Neural crest cell (in vitro differentiated cells): ENCODE results near the gene NATD1. TPM values are rescaled to one million over a fixed set of nuclear protein-coding genes. Genes with fewer than 3 reads are reported as not detected.
A peak's percentile ranks its signal among the peaks of the same experiment; 100 is the strongest.

Experiments
- DNase-seq: peaks from one replicate; pipeline ENCODE4 v3.0.0; 2021; ENCODE audit warnings: low read depth, mixed read lengths, low spot score
- H3K27ac Mint-ChIP-seq: one replicate; pipeline ENCODE4 v1.8.0; 2021; ENCODE audit warnings: mild to moderate bottlenecking, mixed read lengths; ENCODE audit not compliant: unreplicated experiment
- H3K27me3 Mint-ChIP-seq: 2 replicates; pipeline ENCODE4 v1.8.0; 2021; ENCODE audit warnings: low read depth, mild to moderate bottlenecking, mixed read lengths
- H3K36me3 Mint-ChIP-seq: 2 replicates; pipeline ENCODE4 v1.8.0; 2021; ENCODE audit warnings: low read depth, mild to moderate bottlenecking, mixed read lengths
- H3K4me1 Mint-ChIP-seq: 2 replicates; pipeline ENCODE4 v1.8.0; 2021; ENCODE audit warnings: mixed read lengths
- H3K4me3 Mint-ChIP-seq: one replicate; pipeline ENCODE4 v1.8.0; 2021; ENCODE audit warnings: mild to moderate bottlenecking, mixed read lengths
- H3K9me3 Mint-ChIP-seq: 2 replicates; pipeline ENCODE4 v1.8.0; 2021; ENCODE audit warnings: mixed read lengths
- total RNA-seq: library from RNA; stranded (reverse); gene quantifications from 2 replicates; pipeline ENCODE4 v1.2.1, GENCODE V29; 2021
- TF ChIP-seq, protein P1 (sequence below): fragments of 200-600 bp; sonication (generic); conservative IDR thresholded peaks from 2 replicates; pipeline ENCODE4 v1.5.0; 2021; ENCODE audit warnings: antibody characterized with exemption, mild to moderate bottlenecking

Gene NATD1
- total RNA-seq, 1 donor from 2014 or later = 6.7 TPM

DNA sequence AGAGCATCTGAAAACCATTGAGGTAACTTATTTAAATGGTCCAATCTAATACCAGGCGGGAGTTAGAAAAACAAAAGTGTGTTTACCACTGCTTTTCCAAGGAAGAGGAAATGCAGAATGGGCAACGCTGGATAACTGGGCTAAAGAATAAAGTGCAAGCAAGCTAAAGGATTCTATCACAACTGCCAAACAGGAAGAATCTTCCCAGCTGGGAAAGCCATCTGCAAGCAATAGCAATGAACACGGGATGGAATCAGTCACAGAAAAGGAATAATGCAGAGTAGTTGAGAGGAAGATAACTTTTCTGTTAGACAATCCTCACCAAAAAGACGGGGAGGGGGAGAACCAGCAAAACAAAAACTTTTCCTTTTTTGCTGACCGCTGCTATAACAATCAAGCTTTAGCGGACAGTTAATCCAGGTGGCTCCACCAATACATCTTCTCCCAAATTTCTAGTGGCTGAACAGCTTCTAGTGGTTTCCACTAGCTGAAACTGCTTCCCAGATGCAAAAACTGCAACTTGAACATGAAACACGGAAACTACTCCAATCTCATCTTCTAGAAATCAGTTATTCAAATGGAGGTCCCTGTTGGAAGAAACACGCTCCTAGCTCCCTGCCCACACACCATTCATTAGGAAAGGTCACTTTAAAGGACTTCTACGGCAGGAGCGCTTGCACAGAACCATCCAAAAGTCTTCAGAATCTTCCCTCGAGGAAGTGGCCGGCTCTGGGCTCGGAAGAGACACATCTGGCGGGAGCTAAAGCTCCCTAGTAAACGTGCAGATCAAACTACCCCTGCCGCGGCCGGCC, 40.2 kb downstream of the NATD1 start:
- Mint-ChIP-seq H3K36me3 (no peaks in the 10 kb centered on the region), H3K27ac (peak overlapping the region; percentile 81), H3K9me3 (no peaks in the 10 kb centered on the region), H3K4me1 (peaks cover 48% of the 10 kb centered on the region), H3K27me3 (no peaks in the 10 kb centered on the region), H3K4me3 (peak overlapping the region; percentile 91)
- DNase-seq = no peak
- TF ChIP-seq, protein P1, sequence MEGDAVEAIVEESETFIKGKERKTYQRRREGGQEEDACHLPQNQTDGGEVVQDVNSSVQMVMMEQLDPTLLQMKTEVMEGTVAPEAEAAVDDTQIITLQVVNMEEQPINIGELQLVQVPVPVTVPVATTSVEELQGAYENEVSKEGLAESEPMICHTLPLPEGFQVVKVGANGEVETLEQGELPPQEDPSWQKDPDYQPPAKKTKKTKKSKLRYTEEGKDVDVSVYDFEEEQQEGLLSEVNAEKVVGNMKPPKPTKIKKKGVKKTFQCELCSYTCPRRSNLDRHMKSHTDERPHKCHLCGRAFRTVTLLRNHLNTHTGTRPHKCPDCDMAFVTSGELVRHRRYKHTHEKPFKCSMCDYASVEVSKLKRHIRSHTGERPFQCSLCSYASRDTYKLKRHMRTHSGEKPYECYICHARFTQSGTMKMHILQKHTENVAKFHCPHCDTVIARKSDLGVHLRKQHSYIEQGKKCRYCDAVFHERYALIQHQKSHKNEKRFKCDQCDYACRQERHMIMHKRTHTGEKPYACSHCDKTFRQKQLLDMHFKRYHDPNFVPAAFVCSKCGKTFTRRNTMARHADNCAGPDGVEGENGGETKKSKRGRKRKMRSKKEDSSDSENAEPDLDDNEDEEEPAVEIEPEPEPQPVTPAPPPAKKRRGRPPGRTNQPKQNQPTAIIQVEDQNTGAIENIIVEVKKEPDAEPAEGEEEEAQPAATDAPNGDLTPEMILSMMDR = no peak

DNA sequence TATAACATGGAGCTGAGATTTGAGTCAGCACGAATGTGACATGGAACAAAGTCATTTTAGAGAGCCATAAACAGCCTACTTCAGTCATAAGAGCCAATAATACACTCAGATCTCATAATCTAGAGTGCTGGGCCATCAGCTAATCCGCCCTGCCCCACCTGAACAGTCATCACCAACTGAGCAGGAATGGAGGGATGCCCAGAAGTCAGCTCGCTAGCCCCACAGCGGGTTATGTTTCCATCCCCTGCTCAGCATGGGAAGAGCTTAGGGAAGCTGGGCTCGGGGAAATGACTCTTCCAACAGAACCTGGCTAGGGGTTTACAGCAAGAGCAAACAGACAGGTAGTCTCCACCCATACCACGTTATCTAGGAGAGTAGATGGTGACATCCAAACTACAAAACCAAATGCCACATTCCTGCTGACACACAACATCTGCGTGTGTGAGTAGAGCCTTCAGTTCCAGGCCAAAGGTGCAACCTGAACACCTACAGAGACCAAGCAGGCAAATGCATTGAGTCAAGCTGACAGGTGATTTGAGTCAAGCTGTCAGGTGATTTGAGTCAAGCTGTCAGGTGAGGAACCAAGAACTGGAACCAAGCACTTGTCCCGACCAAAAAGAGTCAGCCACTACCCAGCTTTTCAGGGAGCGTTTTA, 41.3 kb downstream of the NATD1 start:
- H3K9me3 Mint-ChIP-seq = no peaks in the 10 kb centered on the region
- peak overlapping the region; percentile 91 for H3K4me3 Mint-ChIP-seq
- H3K27me3 Mint-ChIP-seq = no peaks in the 10 kb centered on the region
- H3K4me1 Mint-ChIP-seq = peaks cover 48% of the 10 kb centered on the region
- no peak overlapping the region for H3K27ac Mint-ChIP-seq
- DNase-seq = no peak
- TF ChIP-seq, protein P1 = no peak
- no peaks in the 10 kb centered on the region for H3K36me3 Mint-ChIP-seq

DNA sequence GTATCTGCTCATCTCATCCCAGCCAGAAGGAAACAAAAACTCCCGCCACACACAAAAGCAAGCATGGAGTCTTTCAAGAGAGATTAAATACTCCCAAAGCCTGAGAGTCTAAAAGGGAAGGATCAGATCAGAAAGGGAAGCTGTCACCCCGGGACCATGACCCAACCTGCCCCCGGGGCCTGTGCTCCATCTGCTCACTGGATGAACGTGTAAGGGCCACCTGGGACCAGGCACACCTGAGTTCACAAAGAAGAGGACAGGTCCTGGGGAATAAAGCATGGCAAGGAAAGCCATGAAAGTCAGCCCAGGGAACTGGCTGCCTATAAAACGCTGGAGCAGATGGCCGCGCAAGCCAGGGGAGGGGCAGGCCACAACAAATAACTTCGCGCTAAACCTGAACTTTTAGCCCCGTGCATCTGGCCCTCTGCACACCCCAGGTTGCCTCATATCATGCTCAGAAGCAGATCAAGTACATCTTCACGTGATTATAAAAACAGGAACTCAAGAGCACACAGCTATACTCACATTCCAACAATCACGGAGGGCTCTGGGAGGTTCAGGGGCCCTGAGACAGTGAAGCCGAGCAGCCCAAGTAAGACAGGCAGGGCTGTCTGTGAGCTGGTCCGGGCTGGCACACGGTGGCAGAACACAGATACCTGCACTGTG, 42.7 kb downstream of the NATD1 start:
- Mint-ChIP-seq H3K9me3 (no peaks in the 10 kb centered on the region), H3K27me3 (no peaks in the 10 kb centered on the region), H3K4me1 (peaks cover 45% of the 10 kb centered on the region), H3K4me3 (peak overlapping the region; percentile 72), H3K27ac (no peak overlapping the region), H3K36me3 (no peaks in the 10 kb centered on the region)
- TF ChIP-seq, protein P1 = no peak
- no peak for DNase-seq

DNA sequence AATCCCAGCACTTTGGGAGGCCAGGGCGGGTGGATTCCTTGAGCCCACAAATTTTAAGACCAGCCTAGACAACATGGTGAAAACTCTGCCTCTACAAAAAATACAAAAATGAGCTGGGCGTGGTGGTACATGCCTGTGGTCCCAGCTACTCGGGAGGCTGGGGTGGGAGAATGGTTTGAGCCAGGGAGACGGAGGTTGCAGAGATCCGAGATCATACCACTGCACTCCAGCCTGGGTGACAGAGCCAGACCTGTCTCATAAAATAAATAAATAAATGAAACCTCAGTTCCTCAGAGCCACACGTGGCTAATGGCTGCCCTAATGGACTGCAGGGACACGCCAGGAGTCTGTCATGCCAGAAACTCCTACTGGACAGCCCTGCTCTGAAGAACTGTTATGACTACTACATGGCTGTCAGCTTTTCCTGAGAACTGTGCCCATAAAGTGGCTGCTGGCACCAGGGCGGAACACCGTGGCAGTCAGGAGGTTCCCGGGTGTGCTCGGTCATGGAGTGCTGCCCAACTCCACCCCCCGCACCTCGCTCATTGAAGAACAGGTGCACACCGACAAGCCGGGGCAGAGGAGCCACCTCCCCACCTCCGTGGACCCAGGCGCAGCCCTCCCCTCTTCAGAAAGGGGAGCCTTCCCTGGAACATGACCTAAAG, 43.6 kb downstream of the NATD1 start:
- H3K9me3 Mint-ChIP-seq = no peaks in the 10 kb centered on the region
- H3K4me1 Mint-ChIP-seq = peaks cover 45% of the 10 kb centered on the region
- no peaks in the 10 kb centered on the region for H3K27me3 Mint-ChIP-seq
- DNase-seq = no peak
- H3K27ac Mint-ChIP-seq = no peak overlapping the region
- no peaks in the 10 kb centered on the region for H3K36me3 Mint-ChIP-seq
- peak overlapping the region; percentile 72 for H3K4me3 Mint-ChIP-seq
- TF ChIP-seq, protein P1 = no peak

DNA sequence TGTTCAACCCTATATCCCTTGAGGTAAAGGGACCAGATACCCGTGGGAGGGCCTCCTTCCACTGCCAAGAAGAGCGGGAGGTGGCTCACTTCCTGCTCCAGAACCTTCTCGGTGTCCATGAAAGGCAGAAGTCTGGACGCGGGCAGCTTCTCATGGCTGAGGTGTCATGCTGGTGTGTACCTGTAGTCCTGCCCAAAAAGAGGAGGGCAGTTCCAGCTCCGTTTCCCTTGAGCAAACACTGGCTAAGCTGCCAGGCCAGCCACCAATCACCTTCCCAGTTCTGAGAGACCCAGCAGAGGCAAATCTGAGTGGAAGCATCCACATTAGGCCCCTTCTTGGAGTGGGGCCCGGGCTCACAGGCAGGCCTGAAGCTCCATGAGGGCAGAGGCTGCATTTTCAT, 44.9 kb downstream of the NATD1 start:
- TF ChIP-seq, protein P1 = no peak
- no peak for DNase-seq
- no peaks in the 10 kb centered on the region for H3K9me3 Mint-ChIP-seq
- no peaks in the 10 kb centered on the region for H3K36me3 Mint-ChIP-seq
- H3K27ac Mint-ChIP-seq = no peak overlapping the region
- no peaks in the 10 kb centered on the region for H3K27me3 Mint-ChIP-seq
- H3K4me1 Mint-ChIP-seq = peaks cover 48% of the 10 kb centered on the region
- H3K4me3 Mint-ChIP-seq = peak overlapping the region; percentile 66
